CD14-positive monocyte (primary cell): ENCODE data around the gene AASDH. TPM values are rescaled to one million over a fixed set of nuclear protein-coding genes. Genes with fewer than 3 reads are reported as not detected.

Experiments
- DNase-seq, 3 donors: peaks; one replicate each; pipeline ENCODE4 v3.0.0-alpha.2; 2011 to 2022
- H2AFZ ChIP-seq: 2 replicates; pipeline ENCODE4 v1.6.0; 2012; ENCODE audit warnings: mild to moderate bottlenecking, low read depth, low read length, inconsistent platforms; ENCODE audit not compliant: insufficient read depth, poor library complexity, severe bottlenecking
- H3K27ac ChIP-seq, 2 donors: 1 replicate in 1 of 2; 2 replicates in 1 of 2; pipeline ENCODE4 v1.5.1; 2012 to 2013; ENCODE audit warnings: low read length in 2 of 2, control low read depth in 1 of 2, inconsistent platforms in 1 of 2, low read depth in 1 of 2, mild to moderate bottlenecking in 1 of 2
- H3K27me3 ChIP-seq, 2 donors: one replicate each; pipeline versions ENCODE4 v1.6.0 to v1.6.1; 2011 to 2013; ENCODE audit warnings: low read length in 2 of 2; ENCODE audit not compliant: control insufficient read depth in 2 of 2, insufficient read depth in 2 of 2
- H3K36me3 ChIP-seq, 2 donors: replicated peaks in 1 of 2; 1 replicate in 1 of 2; 2 replicates in 1 of 2; pipeline versions ENCODE4 v1.5.1 to v1.6.1; 2012 to 2013; ENCODE audit warnings: low read length in 2 of 2, control low read depth in 1 of 2, inconsistent platforms in 1 of 2, mild to moderate bottlenecking in 1 of 2; ENCODE audit not compliant: insufficient read depth in 2 of 2, control insufficient read depth in 1 of 2
- H3K4me1 ChIP-seq, 2 donors: 1 replicate in 1 of 2; 2 replicates in 1 of 2; pipeline versions ENCODE4 v1.5.1 to v1.6.1; 2012 to 2013; ENCODE audit warnings: low read length in 2 of 2, control low read depth in 1 of 2, inconsistent platforms in 1 of 2, mild to moderate bottlenecking in 1 of 2, moderate library complexity in 1 of 2; ENCODE audit not compliant: insufficient read depth in 2 of 2, control insufficient read depth in 1 of 2
- H3K4me2 ChIP-seq: replicated peaks from 2 replicates; pipeline ENCODE3; 2012; ENCODE audit warnings: low read length, moderate library complexity, mild to moderate bottlenecking; ENCODE audit not compliant: poor library complexity, severe bottlenecking; ENCODE audit errors: extremely low read depth
- H3K4me3 ChIP-seq, 3 experiments: fragments of 200-600 bp in 1 of 3; sonication (generic) in 1 of 3; replicated peaks in 1 of 3; 1 replicate in 2 of 3; 2 replicates in 1 of 3; pipeline ENCODE4 v1.5.1; 2011 to 2013; ENCODE audit warnings: low read length in 3 of 3, mild to moderate bottlenecking in 3 of 3, control low read depth in 2 of 3, low read depth in 2 of 3, inconsistent platforms in 1 of 3, moderate library complexity in 1 of 3
- H3K79me2 ChIP-seq: 2 replicates; pipeline ENCODE4 v1.6.0; 2012; ENCODE audit warnings: mild to moderate bottlenecking, control low read depth, inconsistent platforms, low read length, moderate library complexity; ENCODE audit not compliant: insufficient read depth
- H3K9ac ChIP-seq: 2 replicates; pipeline ENCODE4 v1.6.0; 2017; ENCODE audit warnings: low read length, mild to moderate bottlenecking; ENCODE audit not compliant: insufficient read depth, poor library complexity, severe bottlenecking
- H3K9me3 ChIP-seq, 2 donors: replicated peaks in 1 of 2; 1 replicate in 1 of 2; 2 replicates in 1 of 2; pipeline versions ENCODE4 v1.5.1 to v1.6.1; 2012 to 2013; ENCODE audit warnings: low read length in 2 of 2, control low read depth in 1 of 2; ENCODE audit not compliant: control insufficient read depth in 1 of 2, insufficient read depth in 1 of 2
- H4K20me1 ChIP-seq: 2 replicates; pipeline ENCODE4 v1.6.0; 2012; ENCODE audit warnings: mild to moderate bottlenecking, low read length, control low read depth, moderate library complexity; ENCODE audit not compliant: insufficient read depth
- H3K27ac Mint-ChIP-seq, 7 donors: one replicate each; pipeline ENCODE4 v1.8.0; 2020; ENCODE audit warnings: mild to moderate bottlenecking in 7 of 7, mixed read lengths in 7 of 7, moderate library complexity in 6 of 7, inconsistent platforms in 2 of 7
- H3K27me3 Mint-ChIP-seq, 3 donors: one replicate each; pipeline ENCODE4 v1.8.0; 2021 to 2022; ENCODE audit warnings: low read depth in 3 of 3, mild to moderate bottlenecking in 3 of 3, mixed read lengths in 3 of 3, moderate library complexity in 3 of 3, inconsistent platforms in 1 of 3
- H3K36me3 Mint-ChIP-seq, 2 donors: one replicate each; pipeline ENCODE4 v1.8.0; 2020; ENCODE audit warnings: mixed read lengths in 2 of 2, inconsistent platforms in 1 of 2, mild to moderate bottlenecking in 1 of 2
- H3K4me1 Mint-ChIP-seq: one replicate; pipeline ENCODE4 v1.8.0; 2020; ENCODE audit warnings: mild to moderate bottlenecking, mixed read lengths
- H3K4me3 Mint-ChIP-seq, 2 donors: one replicate each; pipeline ENCODE4 v1.8.0; 2020; ENCODE audit warnings: mild to moderate bottlenecking in 2 of 2, mixed read lengths in 2 of 2, moderate library complexity in 1 of 2
- H3K9me3 Mint-ChIP-seq, 7 donors: one replicate each; pipeline ENCODE4 v1.8.0; 2020 to 2022; ENCODE audit warnings: mixed read lengths in 7 of 7, mild to moderate bottlenecking in 6 of 7, moderate library complexity in 6 of 7, inconsistent platforms in 2 of 7
- CTCF ChIP-seq: fragments of 200-600 bp; IDR thresholded peaks from one replicate; pipeline ENCODE4 v1.8.0; 2022; ENCODE audit warnings: antibody characterized with exemption, mild to moderate bottlenecking
- WGBS: methylation state at CpG from one replicate; pipeline ENCODE4 v1.1.5; 2013; ENCODE audit warnings: missing lambda C conversion rate; ENCODE audit not compliant: insufficient coverage; 5-methylcytosine and 5-hydroxymethylcytosine counted together
- intact Hi-C, 2 donors: fragments of 100-400 bp; cut with micrococcal nuclease; formaldehyde crosslinking; loops; one replicate each; pipeline versions ENCODE4 v1.15.0 to v1.15.1; 2023
- polyA plus RNA-seq, 3 donors: library from polyadenylated mRNA; depleted of rRNA in 1 of 3; unstranded in 2 of 3; stranded (reverse) in 1 of 3; fragments of 300-500 nt in 2 of 3; fragments of >200 nt in 1 of 3; fragmentation: Illumina TruSeq in 2 of 3; gene quantifications; 1 replicate in 2 of 3; 2 replicates in 1 of 3; pipeline ENCODE4 v1.2.3, GENCODE V29; 2012 to 2021

The AASDH gene
- polyA plus RNA-seq, 3 donors = 5.9 to 6.9 (median 6.2) TPM

GRCh38 chr4:56416349-56416748, 29.1 kb upstream of the AASDH start:
- no peak overlapping the region for H3K27ac Mint-ChIP-seq
- Histone ChIP-seq H2AFZ (no peak overlapping the region), H3K36me3 (no peaks in the 10 kb centered on the region), H3K9ac (no peak overlapping the region), H3K4me1 (no peaks in the 10 kb centered on the region), H3K9me3 (no peaks in the 10 kb centered on the region), H3K79me2 (peaks cover 44% of the 10 kb centered on the region), H3K27me3 (no peaks in the 10 kb centered on the region), H3K4me3 (no peak overlapping the region), H3K27ac (no peak overlapping the region), H4K20me1 (no peaks in the 10 kb centered on the region), H3K4me2 (no peak overlapping the region)
- intact Hi-C loops = no loop called here
- no peak for TF ChIP-seq CTCF
- no peaks in the 10 kb centered on the region for H3K27me3 Mint-ChIP-seq
- H3K9me3 Mint-ChIP-seq = no peaks in the 10 kb centered on the region
- H3K4me1 Mint-ChIP-seq = peaks cover 7% of the 10 kb centered on the region
- no CpG with 5 or more reads among the region's 3 CpGs for WGBS
- no peaks in the 10 kb centered on the region for H3K36me3 Mint-ChIP-seq
- DNase-seq = no peak
- H3K4me3 Mint-ChIP-seq = no peak overlapping the region

GRCh38 chr4:56414135-56414670, 26.9 kb upstream of the AASDH start:
- Histone ChIP-seq H3K4me2 (no peak overlapping the region), H4K20me1 (no peaks in the 10 kb centered on the region), H3K4me3 (no peak overlapping the region), H3K36me3 (no peaks in the 10 kb centered on the region), H3K9me3 (no peaks in the 10 kb centered on the region), H3K27me3 (no peaks in the 10 kb centered on the region), H3K27ac (no peak overlapping the region), H3K9ac (no peak overlapping the region), H3K79me2 (peaks cover 33% of the 10 kb centered on the region), H3K4me1 (no peaks in the 10 kb centered on the region), H2AFZ (no peak overlapping the region)
- Mint-ChIP-seq H3K27ac (no peak overlapping the region), H3K27me3 (no peaks in the 10 kb centered on the region), H3K36me3 (no peaks in the 10 kb centered on the region), H3K4me1 (peaks cover 2% of the 10 kb centered on the region), H3K4me3 (no peak overlapping the region), H3K9me3 (no peaks in the 10 kb centered on the region)
- TF ChIP-seq CTCF = no peak
- WGBS = no CpG with 5 or more reads among the region's 4 CpGs
- intact Hi-C loops = no loop called here
- DNase-seq = no peak
